ENCODE measurements around the gene SARM1. TPM values are rescaled to one million over a fixed set of nuclear protein-coding genes. Genes with fewer than 3 reads are reported as not detected.

Gene SARM1
- total and polyA plus RNA-seq, 2 of the 13 experiments (the other 11 are each of a cell fraction or from before 2014, with no cell fraction given), result 0.73 to 0.86 TPM

- ChIA-PET CTCF (ENCODE audit: low intra/inter-chr PET ratio, low total read pairs) (no interaction called here), POLR2A (interaction anchor here (2.1 kb wide), 1 partner anchor 11 kb away, joined by 10 read pairs; the partner anchor contains the start of genes IFT20 and TNFAIP1)
- BruUV-seq (replicated peaks), result no TSS peak
- Histone ChIP-seq H2AFZ (ENCODE audit: low read length) (no peak overlapping the region), H3K4me2 (ENCODE audit: low read depth, low read length) (peak overlapping the region; percentile 21; the same call in 1 of the 2 replicates), H3K9me3 (ENCODE audit: low read length) (no peaks in the 10 kb centered on the region), H3K4me3 (replicated peaks in 1 of 3; ENCODE audit: insufficient read depth in 1 of 3, low read depth in 2 of 3, low read length in 3 of 3) (no peak overlapping the region), H3K27ac (ENCODE audit: extremely low read length, insufficient read depth, low read length) (peak overlapping the region; percentile 7), H3K27me3 (ENCODE audit: control insufficient read depth in 1 of 2, insufficient read depth in 2 of 2, low read length in 2 of 2) (no peaks in the 10 kb centered on the region), H3K4me1 (ENCODE audit: insufficient read depth, low read length) (peaks cover 78% of the 10 kb centered on the region), H3K36me3 (replicated peaks in 1 of 2; ENCODE audit: control insufficient read depth in 1 of 2, insufficient read depth in 2 of 2, low read length in 2 of 2) (peaks cover 9 to 41% of the 10 kb centered on the region in 2 experiments), H3K79me2 (ENCODE audit: insufficient read depth, low read length) (peaks cover 65% of the 10 kb centered on the region), H3K9ac (ENCODE audit: insufficient read depth, low read depth, low read length) (no peak overlapping the region), H4K20me1 (ENCODE audit: insufficient read depth, low read length) (peaks cover 5% of the 10 kb centered on the region; the same call in 1 of the 2 replicates)
- no peak for DNase-seq (ENCODE audit: low spot score)
- no peak for FAIRE-seq
- ATAC-seq, result no peak
- in situ Hi-C loops (cut with HindIII; ENCODE audit: extremely low pct_ligation_motif_present, low pct_unique_long_range_greater_than_20kb) (loop anchor here (25.0 kb wide), 1 partner anchor 287 kb away; the partner anchor contains the start of gene NLK), intact Hi-C loops (cut with micrococcal nuclease; ENCODE audit: unreplicated experiment) (no loop called here)
- 96% methylated on average over 3 of the region's 3 CpGs for WGBS (ENCODE audit: low lambda C conversion rate)
- TF ChIP-seq ZSCAN9 (CRISPR knock-in tag; IDR thresholded peaks at IDR 0.05; ENCODE audit: borderline replicate concordance) (no peak), TBX3 (IDR thresholded peaks at IDR 0.05; ENCODE audit: borderline replicate concordance) (no peak), GATAD1 (CRISPR knock-in tag; IDR thresholded peaks at IDR 0.05) (no peak), SMAD1 (CRISPR knock-in tag; IDR thresholded peaks at IDR 0.05; ENCODE audit: borderline replicate concordance, low read depth) (no peak)
Measured at GRCh38 chr17:28324781-28325180, 46.7 kb upstream of the SARM1 start.

DNA sequence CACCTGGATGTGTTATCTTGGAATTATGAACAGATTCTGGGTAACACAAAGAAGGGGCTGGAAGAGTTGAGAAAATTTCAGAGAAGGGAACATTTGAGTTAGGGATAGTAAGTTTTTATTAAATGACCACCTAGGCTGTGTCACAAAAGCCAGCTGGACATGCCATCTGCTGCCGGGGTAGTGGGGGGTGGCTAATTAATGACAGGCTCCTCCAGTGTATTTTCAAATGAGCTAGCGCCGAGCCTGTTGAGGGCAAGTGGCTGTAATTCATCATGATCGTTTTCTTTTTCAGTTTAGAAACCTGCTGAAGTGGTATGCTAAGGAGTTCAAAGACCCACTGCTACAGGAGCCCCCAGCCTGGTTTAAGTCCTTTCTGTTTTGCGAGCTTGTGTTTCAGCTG is 46.3 kb upstream of the SARM1 start:
- no peak overlapping the region for H3K4me2 ChIP-seq (ENCODE audit: low read depth, low read length)
- no peak for TF ChIP-seq ISX (CRISPR knock-in tag; conservative IDR thresholded peaks at IDR 0.05)
- TF ChIP-seq, protein P1, sequence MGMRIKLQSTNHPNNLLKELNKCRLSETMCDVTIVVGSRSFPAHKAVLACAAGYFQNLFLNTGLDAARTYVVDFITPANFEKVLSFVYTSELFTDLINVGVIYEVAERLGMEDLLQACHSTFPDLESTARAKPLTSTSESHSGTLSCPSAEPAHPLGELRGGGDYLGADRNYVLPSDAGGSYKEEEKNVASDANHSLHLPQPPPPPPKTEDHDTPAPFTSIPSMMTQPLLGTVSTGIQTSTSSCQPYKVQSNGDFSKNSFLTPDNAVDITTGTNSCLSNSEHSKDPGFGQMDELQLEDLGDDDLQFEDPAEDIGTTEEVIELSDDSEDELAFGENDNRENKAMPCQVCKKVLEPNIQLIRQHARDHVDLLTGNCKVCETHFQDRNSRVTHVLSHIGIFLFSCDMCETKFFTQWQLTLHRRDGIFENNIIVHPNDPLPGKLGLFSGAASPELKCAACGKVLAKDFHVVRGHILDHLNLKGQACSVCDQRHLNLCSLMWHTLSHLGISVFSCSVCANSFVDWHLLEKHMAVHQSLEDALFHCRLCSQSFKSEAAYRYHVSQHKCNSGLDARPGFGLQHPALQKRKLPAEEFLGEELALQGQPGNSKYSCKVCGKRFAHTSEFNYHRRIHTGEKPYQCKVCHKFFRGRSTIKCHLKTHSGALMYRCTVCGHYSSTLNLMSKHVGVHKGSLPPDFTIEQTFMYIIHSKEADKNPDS (CRISPR knock-in tag; IDR thresholded peaks at IDR 0.05), result no peak
- TF ChIP-seq EZH2 (conservative IDR thresholded peaks at IDR 0.05; ENCODE audit: low read depth, low read length), result no peak
- no peak for TF ChIP-seq ZIK1 (CRISPR knock-in tag; IDR thresholded peaks at IDR 0.05; ENCODE audit: borderline replicate concordance, low read depth)
- no peak for TF ChIP-seq ZNF839 (CRISPR knock-in tag; IDR thresholded peaks at IDR 0.05; ENCODE audit: borderline replicate concordance)
- no peak overlapping the region for H3K27ac ChIP-seq (ENCODE audit: extremely low read length, insufficient read depth, low read length)
- no peak overlapping the region for H3K4me3 ChIP-seq (replicated peaks in 1 of 3; ENCODE audit: insufficient read depth in 1 of 3, low read depth in 2 of 3, low read length in 3 of 3)
- H3K4me1 ChIP-seq (ENCODE audit: insufficient read depth, low read length), result peaks cover 74% of the 10 kb centered on the region
- no peaks in the 10 kb centered on the region for H3K27me3 ChIP-seq (ENCODE audit: control insufficient read depth in 1 of 2, insufficient read depth in 2 of 2, low read length in 2 of 2)
- peaks cover 60% of the 10 kb centered on the region for H3K79me2 ChIP-seq (ENCODE audit: insufficient read depth, low read length)
- BruUV-seq (replicated peaks), result no TSS peak
- in situ Hi-C loops (cut with HindIII; ENCODE audit: extremely low pct_ligation_motif_present, low pct_unique_long_range_greater_than_20kb), result no loop called here
- H4K20me1 ChIP-seq (ENCODE audit: insufficient read depth, low read length), result peaks cover 5% of the 10 kb centered on the region; the same call in 1 of the 2 replicates
- WGBS (ENCODE audit: low lambda C conversion rate), result 97% methylated on average over 5 of the region's 5 CpGs
- intact Hi-C loops (cut with micrococcal nuclease; ENCODE audit: unreplicated experiment), result no loop called here
- peaks cover 9 to 41% of the 10 kb centered on the region in 2 experiments for H3K36me3 ChIP-seq (replicated peaks in 1 of 2; ENCODE audit: control insufficient read depth in 1 of 2, insufficient read depth in 2 of 2, low read length in 2 of 2)
- H3K9me3 ChIP-seq (ENCODE audit: low read length), result no peaks in the 10 kb centered on the region
- ChIA-PET POLR2A (interaction anchor here (2.1 kb wide), 1 partner anchor 10 kb away, joined by 10 read pairs; the partner anchor contains the start of genes IFT20 and TNFAIP1), CTCF (ENCODE audit: low intra/inter-chr PET ratio, low total read pairs) (no interaction called here)
- no peak for FAIRE-seq
- ATAC-seq, result no peak
- no peak for DNase-seq (ENCODE audit: low spot score)
- no peak overlapping the region for H3K9ac ChIP-seq (ENCODE audit: insufficient read depth, low read depth, low read length)
- H2AFZ ChIP-seq (ENCODE audit: low read length), result no peak overlapping the region
